Measurements from ENCODE around the gene DPP6. TPM values are rescaled to one million over a fixed set of nuclear protein-coding genes. Genes with fewer than 3 reads are reported as not detected.

DPP6 gene
- polyA plus RNA-seq, 3 donors = 45.7 to 58.6 (median 46.8) TPM

DNA sequence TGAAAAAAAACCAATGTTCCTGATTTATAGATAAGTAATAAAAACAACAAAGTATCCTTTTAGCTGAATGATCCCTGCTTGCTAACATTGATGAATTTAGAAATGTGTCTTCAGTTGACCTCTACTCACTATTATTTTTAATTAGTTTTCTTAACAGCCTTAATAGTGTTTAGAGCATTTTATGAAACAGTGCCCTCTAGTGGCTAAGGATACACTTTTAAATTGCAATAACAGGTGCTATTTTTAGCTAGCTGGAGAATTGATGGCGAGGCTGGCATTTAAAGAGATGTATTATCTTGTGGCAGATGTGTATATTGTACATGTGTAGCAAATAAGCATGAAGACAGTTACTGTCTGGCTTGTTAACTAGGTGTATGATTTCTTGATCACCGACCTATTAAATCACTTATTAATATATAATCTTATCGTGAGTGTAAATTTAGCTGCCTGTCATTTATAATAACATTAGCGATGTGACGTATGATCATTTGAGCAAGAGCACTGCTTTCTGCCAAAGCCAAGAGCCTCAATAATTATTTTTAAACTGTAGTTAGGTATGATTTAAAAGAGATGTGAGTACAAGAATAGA, 451.9 kb downstream of the DPP6 start:
- DNase-seq (ENCODE audit: low read depth in 3 of 3, low spot score in 2 of 3) = peak; percentile 24 to 36 (median 29)

DNA sequence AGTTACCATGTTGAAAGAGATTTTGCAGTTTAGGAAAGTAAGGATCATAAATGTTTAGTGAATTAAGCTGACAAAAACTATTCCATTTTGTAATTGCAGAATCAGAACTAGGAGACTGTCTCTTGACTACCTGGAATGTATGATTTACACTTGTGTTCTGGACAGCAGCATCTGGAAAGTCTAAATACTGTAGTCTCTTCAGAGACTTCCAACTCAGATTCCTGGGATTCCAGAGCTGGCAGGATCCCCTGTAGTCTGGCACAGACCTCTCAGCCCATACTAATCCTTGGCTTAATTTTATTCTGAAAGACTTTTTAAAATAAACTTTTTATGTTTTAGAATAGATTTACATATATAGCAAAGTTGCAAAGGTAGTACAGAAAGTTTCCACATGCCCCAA, 452.7 kb downstream of the DPP6 start:
- no peak for DNase-seq (ENCODE audit: low read depth in 3 of 3, low spot score in 2 of 3)

DNA sequence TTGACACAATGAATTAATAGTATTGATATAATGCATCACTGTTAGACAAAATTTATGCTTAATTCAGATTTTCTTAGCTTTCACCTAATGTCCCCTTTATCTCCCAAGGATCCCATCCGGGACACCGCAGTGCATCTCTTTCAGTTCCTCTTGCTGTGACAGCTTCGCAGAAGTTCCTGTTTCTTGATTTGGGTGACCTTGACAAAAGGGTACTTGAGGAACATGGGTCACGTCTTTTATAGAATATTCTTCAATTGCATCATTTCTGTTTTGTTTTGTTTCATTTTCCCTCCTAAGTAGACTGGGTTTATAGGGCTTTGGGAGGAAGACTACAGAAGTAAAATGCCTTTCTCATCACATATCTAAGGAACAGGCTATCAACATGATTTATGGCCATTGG, 453.2 kb downstream of the DPP6 start:
- DNase-seq (ENCODE audit: low read depth in 3 of 3, low spot score in 2 of 3) = no peak

DNA sequence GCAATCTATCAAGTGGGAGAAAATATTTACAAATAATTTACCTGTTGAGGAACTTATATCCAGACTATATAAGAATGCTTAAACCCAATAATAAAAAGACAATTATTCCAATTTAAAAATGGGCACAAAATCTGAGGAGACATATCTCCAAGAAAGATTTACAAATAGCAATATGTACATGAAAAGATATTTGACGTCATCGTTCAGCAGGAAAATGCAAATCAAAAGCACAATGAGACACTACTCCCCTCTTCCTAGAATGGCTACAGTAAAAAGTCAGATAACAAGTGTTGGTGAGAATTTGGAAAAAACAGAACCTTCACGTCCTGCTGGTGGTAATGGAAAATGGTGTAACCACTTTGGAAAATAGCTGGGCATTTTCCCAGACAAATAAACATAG, 457.0 kb downstream of the DPP6 start:
- no peak for DNase-seq (ENCODE audit: low read depth in 3 of 3, low spot score in 2 of 3)

DNA sequence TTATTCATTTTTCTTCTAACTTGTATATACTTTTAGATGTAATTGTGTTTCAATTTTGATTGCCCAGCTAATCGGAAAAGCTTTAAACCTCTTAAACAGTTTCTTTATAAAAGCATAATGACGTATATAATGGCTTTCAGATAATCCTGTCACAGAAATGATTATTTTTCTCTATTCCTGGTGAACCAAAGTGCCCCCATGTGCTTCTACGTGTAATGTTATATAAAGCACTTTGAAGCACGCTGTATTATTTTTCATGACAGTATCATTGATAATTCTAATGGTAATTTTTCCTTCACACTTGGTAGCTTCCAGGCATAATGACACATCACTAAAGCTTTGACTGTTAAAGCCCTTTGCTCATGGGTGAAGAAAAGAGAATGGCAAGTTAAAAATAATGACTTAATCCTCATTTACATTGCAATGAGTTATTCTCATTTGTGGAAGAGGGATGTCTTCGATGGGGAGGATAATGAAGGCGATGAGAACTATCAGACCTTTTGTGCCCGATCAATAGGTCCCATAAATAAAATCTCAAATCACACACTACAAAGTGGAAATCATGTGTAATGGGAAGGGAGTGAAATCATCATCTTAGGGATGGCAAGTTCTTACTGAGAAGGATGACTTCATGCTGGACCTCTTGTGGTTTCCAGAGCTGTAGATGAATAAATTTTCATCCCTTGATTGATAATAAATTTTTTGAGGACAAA, 460.1 kb downstream of the DPP6 start:
- no peak for DNase-seq (ENCODE audit: low read depth in 3 of 3, low spot score in 2 of 3)

DNA sequence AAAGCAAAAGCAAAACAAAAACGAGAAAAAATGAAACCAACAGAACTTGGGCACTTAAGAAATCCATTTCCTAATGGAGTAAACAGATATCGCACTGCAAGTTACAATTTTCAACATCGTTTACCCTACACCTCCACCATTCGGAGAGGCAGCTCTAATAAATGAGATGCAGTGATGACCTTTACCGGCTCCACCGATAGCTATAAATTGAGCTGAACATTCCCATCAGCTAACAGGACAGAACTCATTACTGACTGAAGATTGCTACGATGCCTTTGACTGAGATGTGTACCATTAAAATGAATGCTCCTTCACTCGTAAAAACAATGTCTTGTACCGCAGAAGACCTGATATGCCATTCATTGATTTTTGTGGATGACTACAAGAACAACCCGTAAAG, 465.6 kb downstream of the DPP6 start:
- no peak for DNase-seq (ENCODE audit: low read depth in 3 of 3, low spot score in 2 of 3)

DNA sequence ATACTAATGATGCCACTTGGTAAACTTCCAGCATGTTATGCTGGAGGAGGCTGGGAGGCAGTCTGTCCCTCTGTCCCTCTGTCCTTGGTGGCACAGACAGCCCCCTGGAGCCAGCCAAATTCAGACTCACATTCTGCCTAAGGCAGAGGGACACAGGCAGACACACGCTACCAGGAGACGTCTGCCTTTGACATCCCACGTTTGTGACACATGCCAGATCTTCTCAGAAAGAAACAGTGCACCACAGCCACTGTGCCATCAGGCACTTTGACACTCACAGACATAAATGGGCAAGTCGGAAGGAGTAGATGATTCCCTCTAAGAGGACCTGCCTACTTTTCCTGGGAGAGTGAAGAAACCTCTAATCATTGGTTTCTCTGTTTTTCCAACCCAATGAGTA, 467.0 kb downstream of the DPP6 start:
- DNase-seq (ENCODE audit: low read depth in 3 of 3, low spot score in 2 of 3) = no peak

DNA sequence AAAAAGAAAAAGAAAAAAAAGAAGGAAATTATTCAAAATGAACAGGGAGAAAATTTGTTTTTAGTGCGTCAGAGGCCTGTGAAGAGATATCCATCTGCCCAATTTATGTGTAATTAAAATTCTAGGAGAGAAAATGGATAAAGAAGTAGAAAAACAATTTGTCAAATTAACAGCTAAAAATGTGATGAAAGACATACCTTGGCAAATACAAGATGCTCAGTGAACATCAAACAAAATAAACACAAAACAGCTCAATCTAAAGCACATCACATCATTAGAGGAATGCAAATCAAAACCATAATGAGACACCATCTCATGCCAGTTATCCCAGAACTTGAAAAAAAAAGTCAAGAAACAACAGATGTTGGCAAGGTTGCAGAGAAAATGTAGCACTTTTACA, 477.9 kb downstream of the DPP6 start:
- no peak for DNase-seq (ENCODE audit: low read depth in 3 of 3, low spot score in 2 of 3)

DNA sequence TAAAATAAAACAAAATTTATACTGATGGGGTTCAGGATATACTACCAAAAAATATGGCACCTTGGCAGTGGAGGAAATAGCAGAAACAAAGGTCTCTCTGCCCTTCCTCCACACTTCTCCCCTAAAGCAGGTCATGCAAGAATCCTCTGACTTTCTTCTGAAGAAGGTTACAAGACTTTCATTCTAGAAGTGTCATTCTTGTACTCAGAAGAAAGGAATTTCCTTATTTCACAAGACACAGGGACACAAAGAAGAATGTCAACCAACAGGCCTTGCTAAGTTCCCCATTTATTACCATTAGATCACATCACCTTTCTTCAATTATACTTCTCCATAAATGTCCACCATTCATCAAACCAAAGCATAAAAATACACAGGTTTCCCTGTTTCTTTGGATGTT, 480.6 kb downstream of the DPP6 start:
- no peak for DNase-seq (ENCODE audit: low read depth in 3 of 3, low spot score in 2 of 3)

DNA sequence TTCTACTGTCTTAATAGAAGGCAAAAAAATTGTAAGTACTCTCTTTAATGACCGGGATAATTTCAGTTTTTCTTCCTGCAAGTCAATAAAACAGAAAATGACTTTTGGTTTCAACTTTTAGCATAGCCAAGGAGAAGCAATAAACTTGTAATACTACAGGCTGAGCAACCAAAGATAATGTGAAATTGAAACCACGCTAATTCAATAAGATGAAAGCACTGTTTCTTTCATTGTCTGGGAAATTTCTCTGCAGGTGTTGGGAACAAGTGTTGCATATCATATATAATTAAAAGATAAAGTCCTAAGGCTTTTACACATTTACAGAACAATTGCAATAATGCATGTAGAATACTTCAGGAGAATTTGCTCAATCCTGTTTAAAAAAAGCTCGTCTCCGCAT, 488.4 kb downstream of the DPP6 start:
- DNase-seq (ENCODE audit: low read depth in 3 of 3, low spot score in 2 of 3) = no peak

DNA sequence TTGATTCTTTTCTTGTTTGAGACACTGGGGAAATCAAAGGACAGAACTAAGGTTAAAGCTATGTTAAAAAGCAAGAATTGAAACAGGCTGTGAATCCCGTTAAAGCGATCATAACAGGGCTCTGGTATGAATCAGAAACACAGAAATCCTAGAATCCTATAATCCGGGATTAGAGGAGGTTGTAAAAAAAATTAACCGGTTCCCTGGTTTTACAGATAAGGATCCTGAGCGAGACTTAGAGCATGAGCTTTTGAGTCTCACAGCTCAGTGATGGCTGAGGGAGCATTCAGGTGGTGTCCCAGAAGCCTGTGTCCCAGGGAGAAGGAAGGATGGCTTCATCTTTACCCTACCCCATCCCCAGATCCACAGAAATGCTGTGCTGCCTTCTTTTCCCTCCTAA, 489.4 kb downstream of the DPP6 start:
- no peak for DNase-seq (ENCODE audit: low read depth in 3 of 3, low spot score in 2 of 3)

DNA sequence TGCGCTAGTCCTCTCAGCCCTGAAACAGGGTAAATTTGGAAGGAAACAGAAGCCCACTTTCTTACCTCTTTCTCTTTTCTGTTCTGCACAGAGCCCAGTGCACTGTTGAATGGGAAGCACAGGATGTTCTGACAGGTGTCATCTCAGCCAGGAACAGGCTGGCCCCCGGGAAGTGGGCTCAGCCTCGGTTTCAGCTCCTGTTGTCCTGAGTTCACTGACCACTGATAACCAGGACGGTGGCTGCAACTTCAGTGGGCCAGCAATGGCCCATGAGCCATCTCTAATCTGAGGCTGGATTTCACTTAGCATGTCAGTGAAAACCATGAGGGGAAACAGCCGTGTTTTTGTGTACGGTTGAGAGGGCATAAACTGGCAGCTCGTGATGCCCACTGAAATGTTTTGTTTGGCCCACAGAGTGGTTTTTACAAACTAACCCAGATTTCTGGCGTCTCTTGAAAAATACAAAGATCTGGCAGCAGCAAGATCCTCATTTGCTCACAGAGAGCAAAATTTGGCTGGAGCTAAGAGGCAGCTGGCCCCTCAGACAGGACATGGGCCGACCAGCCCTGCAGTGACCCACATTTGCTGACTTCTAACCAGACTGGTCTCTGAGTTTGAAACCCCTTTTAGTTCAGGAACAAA, 494.9 kb downstream of the DPP6 start:
- no peak for DNase-seq (ENCODE audit: low read depth in 3 of 3, low spot score in 2 of 3)

DNA sequence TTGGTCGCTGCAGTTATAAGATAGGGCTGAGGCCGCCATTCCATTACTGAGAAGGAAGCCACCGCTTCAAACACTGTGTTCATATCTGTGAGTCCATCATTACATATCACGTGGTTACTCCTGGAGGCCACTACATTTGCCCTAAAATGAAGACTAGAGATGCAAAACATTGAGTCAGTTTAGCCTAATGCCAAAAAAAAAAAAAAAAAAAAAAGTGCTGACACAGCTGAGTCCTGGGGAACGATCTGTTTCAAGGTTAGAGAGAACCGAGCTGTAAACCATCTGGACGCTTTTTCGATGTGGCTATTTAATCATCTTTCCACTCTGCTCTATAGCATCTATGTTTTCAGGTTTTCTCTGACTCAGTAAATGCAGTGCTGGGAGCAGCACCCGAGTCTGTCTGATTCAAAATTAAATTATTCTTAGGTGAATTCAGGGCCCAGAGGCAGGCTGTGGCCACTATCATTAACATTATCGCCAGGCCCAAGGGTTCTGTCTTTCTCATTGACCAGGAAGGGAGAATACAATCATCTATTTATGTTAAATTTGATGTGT, 501.6 kb downstream of the DPP6 start:
- no peak for DNase-seq (ENCODE audit: low read depth in 3 of 3, low spot score in 2 of 3)

DNA sequence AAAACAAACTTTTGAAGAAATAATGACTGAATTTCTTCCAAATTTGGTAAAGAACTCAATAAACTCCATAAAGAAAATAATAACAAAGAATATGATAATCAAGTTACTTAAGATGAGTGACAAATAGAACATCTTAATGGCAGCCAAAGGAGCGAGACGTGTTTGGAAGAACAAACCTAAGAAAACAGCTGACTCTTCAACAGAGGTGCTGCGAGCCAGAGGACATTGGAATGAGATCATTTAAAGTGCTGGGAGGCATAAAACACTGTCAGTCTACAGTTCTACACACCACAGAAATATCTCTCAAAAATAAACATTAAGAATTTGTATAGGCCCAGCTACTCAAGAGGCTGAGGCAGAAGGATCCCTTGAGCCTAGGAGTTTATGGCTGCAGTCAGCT, 507.3 kb downstream of the DPP6 start:
- DNase-seq (ENCODE audit: low read depth in 3 of 3, low spot score in 2 of 3) = no peak

DNA sequence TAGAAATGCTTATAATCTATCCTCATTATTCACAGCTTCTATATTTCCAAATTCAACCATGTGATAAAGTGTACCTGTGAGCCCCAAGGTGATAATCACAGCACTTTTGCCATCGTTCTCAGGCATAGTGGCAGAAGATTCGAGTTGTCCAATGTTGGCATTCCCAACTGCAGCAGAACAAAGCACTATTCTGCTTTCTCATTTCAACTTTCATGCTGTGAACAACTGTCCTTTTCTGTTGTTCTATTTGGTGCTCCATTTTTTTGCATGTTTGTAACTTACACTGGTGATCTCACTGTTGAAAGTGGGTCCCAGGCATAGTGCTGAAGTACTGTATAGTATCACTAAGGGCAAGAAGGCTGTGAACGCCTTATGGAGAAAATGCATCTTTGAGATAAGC, 512.5 kb downstream of the DPP6 start:
- no peak for DNase-seq (ENCODE audit: low read depth in 3 of 3, low spot score in 2 of 3)

DNA sequence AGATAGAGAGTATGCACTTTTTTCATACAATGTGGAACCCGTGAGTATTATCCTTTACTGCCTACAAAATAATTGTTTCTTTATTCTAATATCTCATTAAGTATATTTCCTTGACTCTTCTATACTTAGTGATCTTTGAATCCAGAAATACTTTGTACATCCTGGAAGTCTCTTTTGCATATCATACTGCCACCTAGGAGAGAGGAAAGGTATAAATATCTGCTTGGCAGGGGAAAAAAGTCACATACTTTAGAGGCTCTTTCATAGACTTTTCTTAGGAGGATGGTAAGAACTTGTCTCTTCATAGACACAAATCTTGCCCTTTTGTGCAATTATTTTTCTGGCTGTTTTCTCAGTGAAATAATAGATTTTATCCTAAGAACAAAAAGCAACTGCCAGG, 514.7 kb downstream of the DPP6 start:
- no peak for DNase-seq (ENCODE audit: low read depth in 3 of 3, low spot score in 2 of 3)

DNA sequence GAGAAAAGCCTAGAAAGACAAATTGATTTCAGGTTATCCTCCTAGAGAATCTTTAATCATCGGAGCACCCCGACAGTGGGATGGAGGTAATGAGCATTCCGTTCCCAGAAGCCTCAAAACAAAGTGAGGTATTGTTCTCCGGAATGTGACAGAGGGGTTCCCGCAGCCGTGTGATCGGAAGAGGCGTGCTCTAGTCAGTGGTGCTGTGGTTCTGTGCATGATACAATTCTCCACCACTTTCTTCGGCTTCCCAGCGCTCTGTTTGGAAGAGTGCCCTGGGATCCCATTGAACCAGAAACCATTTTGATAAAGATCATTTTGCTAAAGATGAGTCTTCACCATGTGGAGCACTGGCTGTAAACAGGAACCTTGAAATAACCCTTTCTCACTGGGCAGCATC, 516.1 kb downstream of the DPP6 start:
- DNase-seq (ENCODE audit: low read depth in 3 of 3, low spot score in 2 of 3) = no peak

DNA sequence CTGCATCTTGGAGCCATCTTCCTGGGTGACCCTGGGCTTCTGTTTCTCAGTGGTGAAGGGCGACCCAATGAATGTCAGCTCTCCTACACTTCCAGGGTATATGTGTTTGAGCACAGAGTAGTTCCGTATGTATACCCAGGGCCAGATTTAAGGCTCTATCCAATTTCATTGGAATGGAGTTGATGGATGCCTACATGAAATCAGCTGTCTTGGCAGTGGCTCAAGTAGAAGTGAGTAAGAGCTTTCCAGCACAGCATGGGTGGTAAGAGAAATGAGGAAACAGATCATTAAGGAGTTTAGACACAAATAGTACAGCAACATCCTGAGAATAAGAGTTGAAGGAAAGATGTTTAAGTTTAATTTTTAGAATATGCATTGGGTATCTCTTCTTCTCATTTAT, 517.7 kb downstream of the DPP6 start:
- DNase-seq (ENCODE audit: low read depth in 3 of 3, low spot score in 2 of 3) = no peak

DNA sequence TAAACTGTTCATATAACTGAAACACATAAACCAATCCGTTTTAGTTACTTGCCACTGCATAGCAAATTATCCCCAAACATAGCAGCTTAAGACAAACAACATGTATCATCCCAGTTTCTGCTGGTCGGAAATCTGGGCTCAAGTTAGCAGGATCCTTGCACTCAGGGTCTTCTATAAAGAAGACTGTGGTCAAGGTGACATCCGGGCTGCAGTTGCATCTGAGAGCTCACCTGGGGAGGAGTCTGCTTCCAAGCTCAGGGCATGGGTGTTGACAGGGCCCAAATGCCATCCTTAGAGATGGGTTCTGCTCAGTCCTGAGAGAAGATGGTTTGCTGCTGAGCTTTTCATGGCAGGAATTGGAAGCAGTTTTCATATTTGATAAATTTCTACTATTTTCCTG, 519.6 kb downstream of the DPP6 start:
- no peak for DNase-seq (ENCODE audit: low read depth in 3 of 3, low spot score in 2 of 3)

DNA sequence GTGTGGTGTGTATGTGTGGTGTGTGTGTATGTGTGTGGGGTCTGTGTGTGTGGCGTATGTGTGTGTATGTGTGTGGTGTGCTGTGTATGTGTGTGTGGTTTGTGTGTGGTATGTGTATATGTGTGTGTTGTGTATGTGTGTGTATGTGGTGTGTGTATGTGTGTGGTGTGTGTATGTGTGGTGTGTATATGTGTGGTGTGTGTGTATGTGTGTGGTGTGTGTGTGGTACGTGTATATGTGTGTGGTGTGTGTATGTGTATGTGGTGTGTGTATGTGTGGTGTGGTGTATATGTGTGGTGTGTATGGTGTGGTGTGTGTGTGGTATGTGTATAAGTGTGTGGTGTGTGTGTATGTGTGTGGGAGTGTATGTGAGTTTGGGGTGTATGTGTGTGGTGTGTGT, 522.0 kb downstream of the DPP6 start:
- DNase-seq (ENCODE audit: low read depth in 3 of 3, low spot score in 2 of 3) = no peak

DNA sequence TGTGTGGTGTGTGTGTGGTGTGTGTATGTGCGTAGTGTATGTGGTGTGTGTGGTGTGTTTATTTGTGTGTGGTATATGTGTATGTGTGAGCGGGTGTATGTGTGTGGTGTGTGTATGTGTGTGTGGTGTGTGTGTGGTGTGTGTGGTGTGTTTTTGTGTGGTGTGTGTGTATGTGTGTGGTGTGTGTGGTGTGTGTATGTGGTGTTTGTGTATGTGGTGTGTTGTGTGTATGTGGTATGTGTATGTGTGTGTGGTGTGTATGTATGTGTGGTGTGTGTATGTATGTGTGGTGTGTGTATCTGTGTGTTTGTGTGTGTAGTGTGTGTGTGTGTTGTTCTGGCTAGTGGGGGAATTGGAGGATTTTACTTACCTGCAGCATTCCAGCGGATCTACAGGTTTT, 523.3 kb downstream of the DPP6 start:
- no peak for DNase-seq (ENCODE audit: low read depth in 3 of 3, low spot score in 2 of 3)

DNA sequence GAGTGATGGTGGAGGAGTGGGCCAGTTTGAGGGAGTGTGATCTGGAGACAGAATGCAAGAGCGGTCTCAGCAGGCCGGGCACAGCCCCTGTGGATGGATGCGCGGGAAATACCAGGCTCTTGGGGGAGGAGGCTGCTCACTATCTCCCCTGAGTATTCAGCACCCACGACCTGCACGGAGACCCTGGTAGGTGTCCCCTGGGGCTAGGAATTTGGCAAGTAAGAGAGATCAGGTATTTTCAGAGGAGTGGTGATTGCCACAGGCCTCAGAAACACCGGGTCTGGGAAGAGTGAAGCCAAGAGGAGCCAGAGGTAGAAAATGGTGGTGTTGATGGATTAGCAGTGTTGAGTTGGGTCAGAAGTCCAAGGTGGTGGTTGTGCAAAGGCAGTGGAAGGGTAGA, 524.4 kb downstream of the DPP6 start:
- no peak for DNase-seq (ENCODE audit: low read depth in 3 of 3, low spot score in 2 of 3)

Data from right renal cortex interstitium (tissue), 3 donors.